ENCODE data around the gene FAM83B.

GRCh38 chr6:54981276-54981609 is 134.7 kb downstream of the FAM83B start:
- TF ChIP-seq RAD21 (IDR thresholded peaks at IDR 0.05; ENCODE audit: low read depth) (no peak), MAX (IDR thresholded peaks at IDR 0.05) (no peak), EP300 (IDR thresholded peaks at IDR 0.05; ENCODE audit: borderline replicate concordance) (no peak), CEBPB (IDR thresholded peaks at IDR 0.05) (no peak), NFIC (IDR thresholded peaks at IDR 0.05) (no peak), FOXM1 (IDR thresholded peaks at IDR 0.05; ENCODE audit: borderline replicate concordance, low read depth) (no peak), REST (IDR thresholded peaks at IDR 0.05; ENCODE audit: low read depth) (no peak), YY1 (IDR thresholded peaks at IDR 0.05; ENCODE audit: low read depth) (no peak), TAF1 (IDR thresholded peaks at IDR 0.05; ENCODE audit: low read depth) (no peak), TCF12 (IDR thresholded peaks at IDR 0.05; ENCODE audit: low read depth) (no peak), ZBTB7A (IDR thresholded peaks at IDR 0.05; ENCODE audit: low read depth) (no peak)
